HG03159 (cell line): ENCODE data around the gene SLC37A3.
"Not testable (repeated sequence)": the region's sequence is repeated elsewhere in the genome, so short reads cannot be mapped to it uniquely, and the experiment has no call there.

Experiments used
- ATAC-seq: cut with Tn5 transposase; IDR thresholded peaks from one replicate; pipeline ENCODE4 v1.9.1; 2021; ENCODE audit warnings: mild to moderate bottlenecking, moderate library complexity; ENCODE audit not compliant: unreplicated experiment

SLC37A3 gene

GRCh38 chr7:140397784-140398750 is at the start of gene SLC37A3:
TSS of gene SLC37A3 (minus strand) at chr7:140398530. CDS start at chr7:140382526, 16,004 bp downstream.
- peak; percentile 99 for ATAC-seq

- no peak for ATAC-seq
Measured at GRCh38 chr7:140447841-140448240, 49.5 kb upstream of the SLC37A3 start.

- ATAC-seq = no peak
Measured at GRCh38 chr7:140446467-140446866, 48.1 kb upstream of the SLC37A3 start.

- ATAC-seq = no peak
Measured at GRCh38 chr7:140441519-140441918, 43.2 kb upstream of the SLC37A3 start.

- no peak for ATAC-seq
Measured at GRCh38 chr7:140440593-140440992, 42.3 kb upstream of the SLC37A3 start.

- peak; percentile 54 for ATAC-seq
Measured at GRCh38 chr7:140439359-140439758, 41.0 kb upstream of the SLC37A3 start.

- no peak for ATAC-seq
Measured at GRCh38 chr7:140435252-140435895, 37.0 kb upstream of the SLC37A3 start.

GRCh38 chr7:140433396-140433795 is 35.1 kb upstream of the SLC37A3 start:
- ATAC-seq = no peak

GRCh38 chr7:140426130-140426529 is 27.8 kb upstream of the SLC37A3 start:
- no peak for ATAC-seq

- ATAC-seq = no peak
Measured at GRCh38 chr7:140425718-140426117, 27.4 kb upstream of the SLC37A3 start.

GRCh38 chr7:140423501-140423900 is 25.2 kb upstream of the SLC37A3 start:
- ATAC-seq = no peak

GRCh38 chr7:140421521-140421920 is 23.2 kb upstream of the SLC37A3 start:
- no peak for ATAC-seq

GRCh38 chr7:140418653-140419052 is 20.3 kb upstream of the SLC37A3 start:
- ATAC-seq = no peak

GRCh38 chr7:140418156-140418472 is 19.8 kb upstream of the SLC37A3 start:
- ATAC-seq = not testable (repeated sequence)

- ATAC-seq = no peak
Measured at GRCh38 chr7:140417456-140418155, 19.3 kb upstream of the SLC37A3 start.

GRCh38 chr7:140416560-140416959 is 18.2 kb upstream of the SLC37A3 start:
- no peak for ATAC-seq

GRCh38 chr7:140415816-140416215 is 17.5 kb upstream of the SLC37A3 start:
- ATAC-seq = not testable (repeated sequence)

GRCh38 chr7:140415361-140415760 is 17.0 kb upstream of the SLC37A3 start:
- ATAC-seq = no peak

GRCh38 chr7:140404565-140405065 is 6.3 kb upstream of the SLC37A3 start:
- ATAC-seq = no peak

- ATAC-seq = peak; percentile 68
Measured at GRCh38 chr7:140403878-140404564, 5.7 kb upstream of the SLC37A3 start, which contains the start of gene RAB19. TSS of gene RAB19 (plus strand) at chr7:140404058. CDS start at chr7:140407647, 3,589 bp downstream.
